Endometrium (tissue), 2 donors: Measurements from ENCODE around the gene RAB36.
"Not testable (repeated sequence)": the region's sequence is repeated elsewhere in the genome, so short reads cannot be mapped to it uniquely, and the experiment has no call there.

ENCODE experiments used
- FAIRE-seq: peaks from 2 replicates; lab custom pipeline; 2012; peaks lifted over from hg19 to GRCh38; lab: Jason Lieb, UNC
- donor health status: control.
- donor health status: control.

RAB36 gene

GRCh38 chr22:23121000-23121421 lies 24.3 kb upstream of the RAB36 start:
- FAIRE-seq, result no peak

GRCh38 chr22:23121424-23121823 lies 23.9 kb upstream of the RAB36 start:
- no peak for FAIRE-seq

GRCh38 chr22:23122216-23122957 lies 22.9 kb upstream of the RAB36 start:
- no peak for FAIRE-seq

GRCh38 chr22:23122992-23123803 lies 22.1 kb upstream of the RAB36 start:
- FAIRE-seq, result no peak

DNA sequence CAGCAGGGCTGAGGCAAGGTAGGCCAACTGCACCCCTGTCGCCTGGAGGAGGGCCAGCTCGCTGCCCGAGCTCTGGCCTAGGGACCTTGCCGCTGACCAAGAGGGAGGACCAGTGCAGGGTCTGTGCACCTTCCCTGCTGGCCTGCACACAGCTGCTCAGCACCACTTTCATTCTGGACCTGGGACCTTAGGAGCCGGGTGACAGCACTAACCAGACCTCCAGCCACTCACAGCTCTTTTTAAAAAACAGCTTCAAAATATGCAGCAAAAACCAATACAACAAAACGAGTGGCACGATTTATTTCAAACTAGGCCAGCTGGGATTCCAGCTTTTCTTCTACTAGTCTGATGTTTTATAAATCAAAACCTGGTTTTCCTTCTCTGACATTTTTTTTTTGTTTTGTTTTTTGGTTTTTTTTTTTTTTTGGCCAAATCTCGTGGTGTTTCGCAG lies 21.4 kb upstream of the RAB36 start:
- no peak for FAIRE-seq

DNA sequence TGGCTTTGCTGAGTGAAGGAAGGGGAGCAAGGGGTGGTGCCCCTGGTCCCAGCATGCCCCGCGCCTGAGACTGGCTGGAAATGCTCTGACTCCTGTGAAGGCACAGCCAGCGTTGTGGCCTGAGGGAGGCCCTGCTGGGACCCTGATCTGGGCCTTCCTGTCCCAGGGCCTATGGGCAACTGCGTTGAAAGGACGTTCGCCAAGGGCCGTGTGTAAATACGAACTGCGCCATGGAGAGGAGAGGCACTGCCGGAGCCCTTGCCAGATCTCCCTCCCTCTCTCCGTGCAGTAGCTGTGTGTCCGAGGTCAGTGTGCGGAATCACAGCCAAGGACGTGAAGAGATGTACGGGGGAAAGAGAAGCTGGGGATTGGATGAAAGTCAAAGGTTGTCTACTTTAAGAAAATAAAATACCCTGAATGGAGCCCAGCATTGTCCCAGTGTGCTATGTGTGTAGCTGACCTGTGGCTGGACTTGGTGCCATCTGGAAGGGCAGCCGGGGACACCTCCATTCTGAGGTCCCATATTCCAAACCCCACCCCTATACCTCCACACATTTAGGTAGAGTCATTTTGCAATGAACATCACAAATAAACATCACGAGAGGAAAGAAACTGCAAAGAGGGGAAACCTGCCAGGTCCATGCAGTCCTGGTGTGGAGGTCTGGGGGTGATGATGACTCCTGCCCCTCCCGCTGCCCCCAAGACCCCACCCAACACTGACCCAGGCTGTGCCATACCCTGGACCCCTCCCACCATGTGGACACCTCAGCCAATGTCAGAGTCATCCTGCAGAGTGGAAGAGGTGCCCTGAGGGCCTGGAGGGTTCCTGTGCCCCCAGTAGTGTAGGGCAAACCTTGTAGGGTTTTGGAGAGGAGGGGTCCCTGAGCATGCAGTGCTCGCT lies 20.4 kb upstream of the RAB36 start:
- no peak for FAIRE-seq

GRCh38 chr22:23125512-23126103 lies 19.7 kb upstream of the RAB36 start:
- FAIRE-seq, result no peak

- FAIRE-seq, result no peak
These were observed 18.9 kb upstream of the RAB36 start for GRCh38 chr22:23126165-23127054.

GRCh38 chr22:23127055-23127756 lies 18.1 kb upstream of the RAB36 start:
- no peak for FAIRE-seq

- no peak for FAIRE-seq
These were observed 17.5 kb upstream of the RAB36 start for GRCh38 chr22:23127788-23128187.

DNA sequence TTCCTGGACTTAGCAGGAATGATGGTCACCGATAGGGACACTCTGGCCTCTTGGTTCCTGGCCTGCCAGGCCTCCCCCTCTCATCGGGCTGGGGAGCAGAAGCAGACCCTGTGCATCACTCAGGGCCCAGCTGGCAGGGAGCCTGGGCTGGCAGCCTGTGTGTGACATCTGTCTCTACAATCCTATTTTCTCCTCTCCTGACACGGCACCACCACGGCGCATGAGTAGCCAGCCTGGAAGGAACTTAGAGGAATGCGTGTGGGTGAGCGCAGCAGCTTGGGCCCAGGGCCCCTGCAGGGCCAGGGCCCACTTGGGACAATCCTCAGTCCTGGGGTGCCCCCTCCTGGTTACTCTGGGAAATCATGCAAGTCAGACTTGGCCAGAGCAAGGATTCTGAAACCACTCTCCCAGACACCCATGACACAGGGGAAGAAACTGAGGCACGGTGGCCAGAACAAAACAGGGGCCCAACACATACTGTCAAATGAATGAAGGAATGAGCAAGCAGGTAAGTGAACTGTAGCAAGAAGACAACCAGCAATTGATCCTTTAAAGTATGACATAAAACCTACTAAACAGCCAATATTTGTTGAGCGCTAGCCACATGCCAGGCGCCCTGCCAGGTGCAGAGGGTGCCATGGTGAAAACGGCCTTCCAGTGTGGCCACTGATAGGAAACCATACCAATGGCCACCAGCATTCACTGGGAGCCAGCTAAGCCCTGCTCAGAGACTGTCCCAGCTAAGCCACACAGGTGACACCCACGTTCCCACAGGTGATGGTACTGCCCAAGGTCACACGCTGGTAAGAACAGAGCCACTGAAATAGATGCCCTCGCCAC lies 16.8 kb upstream of the RAB36 start:
- no peak for FAIRE-seq

GRCh38 chr22:23129149-23129548 lies 16.1 kb upstream of the RAB36 start:
- FAIRE-seq, result no peak

DNA sequence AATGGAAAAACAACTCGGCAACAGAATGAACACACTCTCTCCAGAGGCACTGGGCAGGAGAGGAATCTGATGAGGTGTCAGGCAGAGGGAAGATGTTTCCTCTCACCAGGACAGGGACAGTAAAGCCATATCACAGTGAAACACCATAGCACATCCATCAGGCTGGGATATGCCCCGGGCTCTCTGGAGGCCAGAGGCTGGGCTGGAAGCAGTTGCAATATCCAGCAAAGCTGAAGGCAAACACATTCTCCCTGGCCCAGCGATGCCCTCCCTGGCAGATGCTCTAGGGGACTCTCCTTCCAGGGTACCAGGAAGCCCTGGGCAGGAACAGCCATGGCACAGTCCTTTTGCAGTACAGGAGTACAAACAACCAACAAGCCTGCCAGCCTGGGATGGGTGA lies 14.6 kb upstream of the RAB36 start:
- no peak for FAIRE-seq

GRCh38 chr22:23131931-23132330 lies 13.3 kb upstream of the RAB36 start:
- FAIRE-seq, result no peak

- FAIRE-seq, result no peak
These were observed 12.7 kb upstream of the RAB36 start for GRCh38 chr22:23132376-23133091.

GRCh38 chr22:23133922-23134321 lies 11.4 kb upstream of the RAB36 start:
- FAIRE-seq, result no peak

- not testable (repeated sequence) for FAIRE-seq
These were observed 8.3 kb upstream of the RAB36 start for GRCh38 chr22:23136991-23137390.

DNA sequence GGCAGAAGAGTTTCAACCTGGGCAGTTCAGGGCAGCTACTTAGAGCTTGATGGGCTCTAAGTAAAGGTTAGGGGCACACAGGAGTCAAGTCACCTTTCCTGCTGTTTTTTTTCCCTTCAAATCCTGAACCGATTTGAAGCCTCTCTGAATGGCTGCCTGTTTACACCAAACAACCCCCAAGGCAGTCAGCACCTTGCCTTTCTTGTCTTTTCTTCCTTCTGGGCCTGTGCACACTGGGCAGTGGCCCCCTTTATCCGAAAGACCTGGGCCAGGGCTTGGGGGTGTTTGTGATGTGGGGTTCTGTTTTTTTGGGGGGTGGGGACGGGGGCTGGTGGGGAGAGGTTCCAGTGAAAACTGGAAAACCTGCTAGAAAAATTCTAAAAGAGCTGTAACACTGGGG lies 7.8 kb upstream of the RAB36 start:
- no peak for FAIRE-seq
